Esophagus muscularis mucosa (tissue), 3 donors: ENCODE results near the gene KCMF1.

Experiments
- POLR2A ChIP-seq: fragments of 450-650 bp; IDR thresholded peaks from one replicate; pipeline ENCODE4 v1.6.1; 2017; ENCODE audit warnings: antibody characterized with exemption, moderate library complexity, mild to moderate bottlenecking, low read depth
- TF ChIP-seq, protein P1 (sequence below), 3 experiments: fragments of 200-600 bp in 2 of 3; fragments of 450-650 bp in 1 of 3; sonication (generic) in 2 of 3; IDR thresholded peaks; one replicate each; pipeline ENCODE4 v1.5.1; 2017 to 2019; ENCODE audit warnings: antibody characterized with exemption in 3 of 3, mild to moderate bottlenecking in 2 of 3, moderate library complexity in 1 of 3

DNA sequence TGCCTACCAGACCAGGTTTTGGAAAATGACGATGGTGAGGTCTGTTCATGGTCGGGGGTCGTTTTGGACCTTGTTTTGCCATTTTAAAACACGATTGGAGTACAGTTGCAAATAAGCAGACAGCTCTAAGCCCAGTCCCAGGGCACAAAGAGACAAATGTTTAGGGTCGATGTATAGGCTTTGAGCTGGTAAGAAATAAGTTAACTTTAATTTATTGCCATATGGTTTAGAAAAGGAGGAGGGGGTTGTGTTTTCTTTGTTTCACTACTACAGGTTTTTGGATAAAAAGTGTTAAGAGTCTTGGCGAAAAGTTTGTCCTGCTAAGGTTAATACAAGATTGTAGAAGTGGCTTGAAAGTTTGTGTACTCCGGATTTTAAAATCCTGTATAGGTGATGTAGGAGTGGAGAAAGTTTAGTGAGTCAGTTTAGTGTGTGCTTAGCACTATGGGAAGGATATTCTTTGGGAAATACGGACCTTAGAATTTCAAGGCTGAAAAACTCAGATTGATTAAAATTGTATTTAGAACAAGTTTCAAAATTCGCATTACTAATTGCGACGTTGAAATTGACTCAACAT lies 1.3 kb downstream of the KCMF1 start:
- TF ChIP-seq, protein P1, sequence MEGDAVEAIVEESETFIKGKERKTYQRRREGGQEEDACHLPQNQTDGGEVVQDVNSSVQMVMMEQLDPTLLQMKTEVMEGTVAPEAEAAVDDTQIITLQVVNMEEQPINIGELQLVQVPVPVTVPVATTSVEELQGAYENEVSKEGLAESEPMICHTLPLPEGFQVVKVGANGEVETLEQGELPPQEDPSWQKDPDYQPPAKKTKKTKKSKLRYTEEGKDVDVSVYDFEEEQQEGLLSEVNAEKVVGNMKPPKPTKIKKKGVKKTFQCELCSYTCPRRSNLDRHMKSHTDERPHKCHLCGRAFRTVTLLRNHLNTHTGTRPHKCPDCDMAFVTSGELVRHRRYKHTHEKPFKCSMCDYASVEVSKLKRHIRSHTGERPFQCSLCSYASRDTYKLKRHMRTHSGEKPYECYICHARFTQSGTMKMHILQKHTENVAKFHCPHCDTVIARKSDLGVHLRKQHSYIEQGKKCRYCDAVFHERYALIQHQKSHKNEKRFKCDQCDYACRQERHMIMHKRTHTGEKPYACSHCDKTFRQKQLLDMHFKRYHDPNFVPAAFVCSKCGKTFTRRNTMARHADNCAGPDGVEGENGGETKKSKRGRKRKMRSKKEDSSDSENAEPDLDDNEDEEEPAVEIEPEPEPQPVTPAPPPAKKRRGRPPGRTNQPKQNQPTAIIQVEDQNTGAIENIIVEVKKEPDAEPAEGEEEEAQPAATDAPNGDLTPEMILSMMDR (IDR thresholded peaks at IDR 0.05): no peak
- no peak for TF ChIP-seq POLR2A
